NCI-H1417 (cell line): Measurements from ENCODE around the gene TRO.

ENCODE experiments used
- DNase-seq, 3 experiments: peaks; one replicate each; lab custom pipeline; 2025; lab: John Stamatoyannopoulos, UW

Gene TRO

DNA sequence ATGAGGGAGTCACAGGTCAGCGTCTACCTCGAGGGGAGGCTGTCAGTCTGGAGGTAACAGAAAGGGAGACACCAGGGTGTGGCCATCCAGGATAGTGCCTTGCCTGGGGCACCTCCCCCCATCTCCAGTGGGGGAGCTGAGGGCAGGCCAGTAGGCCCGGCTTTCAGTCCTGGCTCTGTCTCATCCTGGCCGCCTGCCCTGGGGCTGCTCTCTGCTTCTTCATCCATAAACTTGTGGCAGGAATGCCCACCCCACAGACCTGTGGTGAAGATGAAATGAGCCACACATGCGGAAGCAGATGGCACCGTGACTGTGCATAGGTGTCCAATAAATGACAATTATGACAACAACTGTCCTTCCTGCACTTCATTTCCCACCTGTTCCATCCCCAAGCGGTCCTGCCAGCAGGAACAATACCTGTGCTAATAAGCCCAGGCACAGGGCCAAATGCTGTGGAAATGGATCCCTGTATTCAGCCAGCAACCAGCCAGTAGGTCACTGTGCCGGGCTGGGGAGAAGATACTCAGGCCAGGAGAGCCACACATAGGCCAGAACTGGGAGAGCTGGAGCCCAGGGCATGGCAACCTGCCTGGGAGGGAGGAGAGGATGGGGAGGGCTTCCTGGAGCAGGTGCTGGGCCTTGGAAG lies 30.2 kb downstream of the TRO start:
- DNase-seq, result peak in 2 of 3 experiments; percentile 68 to 88

DNA sequence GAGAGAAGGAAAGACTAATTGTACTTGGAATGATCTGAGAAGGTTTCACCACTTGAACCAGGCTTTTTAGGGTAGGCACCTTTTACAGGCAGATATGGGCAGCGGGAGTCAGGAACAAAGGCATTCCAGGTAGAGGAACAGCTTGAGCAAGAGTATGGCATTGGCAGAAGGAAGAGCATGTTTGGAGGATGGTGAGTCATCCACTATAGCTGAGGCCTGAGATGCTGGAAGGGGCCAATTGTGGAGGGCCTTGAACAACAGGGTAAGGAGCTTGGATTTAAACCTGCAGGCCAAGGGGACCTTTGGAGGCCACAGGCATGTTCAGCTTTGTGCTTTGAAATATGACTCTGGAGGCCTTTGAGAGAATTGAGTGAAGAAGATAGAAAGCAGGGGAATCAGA lies 41.1 kb downstream of the TRO start:
- no peak for DNase-seq

DNA sequence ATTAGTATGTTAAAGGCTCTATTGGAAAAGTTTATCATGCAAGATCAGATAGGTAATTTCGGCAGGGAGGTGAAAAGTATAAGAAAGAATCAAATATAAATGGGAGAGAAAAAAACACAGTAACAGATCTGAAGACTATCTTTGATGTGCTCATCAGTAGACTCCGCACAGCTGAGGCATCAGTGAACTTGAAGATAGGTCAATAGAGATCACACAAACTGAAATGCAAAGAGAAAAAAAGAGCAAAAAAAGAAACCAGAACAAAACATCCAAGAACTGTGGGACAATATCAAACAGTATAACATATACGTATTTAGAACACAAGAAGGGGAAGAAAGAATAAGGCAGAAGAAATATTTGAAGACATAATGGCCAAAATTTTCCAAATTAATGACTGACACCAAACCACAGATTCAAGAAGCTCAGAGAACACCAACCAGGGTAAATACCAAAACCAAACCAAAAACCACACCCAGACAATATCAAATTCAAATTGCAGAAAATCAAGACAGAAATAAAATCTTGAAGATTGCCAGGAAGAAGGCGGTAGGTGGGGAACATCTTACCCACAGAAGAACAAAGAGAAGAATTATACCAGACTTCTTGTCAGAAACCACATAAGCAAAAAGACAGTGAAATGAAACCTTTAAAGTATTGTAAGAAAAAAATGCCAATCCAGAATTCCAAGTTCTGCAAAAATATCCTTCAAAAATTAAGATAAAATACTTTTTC lies 44.3 kb downstream of the TRO start:
- DNase-seq, result no peak

DNA sequence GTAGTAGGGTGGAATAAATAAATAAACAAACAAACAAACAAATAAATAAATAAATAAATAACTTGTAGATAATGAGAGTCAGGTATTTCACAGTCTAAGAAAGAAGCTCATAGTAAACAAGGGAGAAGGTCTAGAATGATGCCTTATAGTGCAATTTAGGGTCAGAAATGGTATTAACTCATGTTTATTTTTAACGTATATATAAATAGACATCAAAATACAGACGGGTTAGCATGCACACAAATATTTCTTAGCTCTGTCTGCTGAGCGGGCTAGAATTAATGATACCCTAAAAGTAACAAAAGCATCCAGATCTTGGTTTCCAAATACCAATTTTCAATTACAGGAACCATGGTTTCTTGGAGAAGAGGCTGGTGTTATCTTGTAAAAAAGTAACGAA lies 56.8 kb downstream of the TRO start:
- no peak for DNase-seq

DNA sequence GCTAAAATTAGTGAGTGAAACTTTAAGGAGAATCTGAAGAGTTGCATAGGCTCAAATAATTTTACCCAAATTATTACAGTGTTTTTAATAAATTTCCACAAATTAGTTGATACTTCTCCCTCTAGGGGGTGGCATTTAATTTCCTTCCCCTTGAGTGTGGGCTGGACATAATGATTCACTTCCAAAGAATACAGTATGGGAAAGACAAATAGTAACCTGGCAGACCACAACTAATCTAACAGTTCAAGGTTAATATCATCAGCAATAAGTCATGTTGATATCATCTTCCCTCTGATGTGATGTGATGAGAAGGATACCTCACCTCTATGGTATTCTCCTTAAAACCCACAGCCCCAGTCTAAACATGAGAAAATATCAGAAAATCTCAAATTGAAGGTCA lies 57.8 kb downstream of the TRO start:
- no peak for DNase-seq

DNA sequence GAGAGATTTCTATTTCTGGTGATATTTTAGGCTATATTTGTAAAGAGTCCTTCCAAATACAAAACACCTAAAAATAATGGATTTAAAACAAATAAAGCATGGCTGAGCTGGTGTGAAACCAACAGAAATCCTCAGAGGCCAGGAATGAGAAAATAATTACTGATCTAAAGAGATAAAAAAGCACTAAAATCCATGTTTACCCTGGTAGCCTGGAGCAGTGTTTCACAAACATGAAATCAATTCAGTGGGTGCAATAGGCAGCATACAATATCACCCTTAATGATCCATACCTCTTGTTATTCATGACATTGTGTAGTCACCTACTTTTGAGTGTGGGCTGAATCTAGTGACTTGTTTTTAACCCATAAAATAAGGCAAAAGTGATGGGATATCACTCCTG lies 58.8 kb downstream of the TRO start:
- DNase-seq, result no peak

DNA sequence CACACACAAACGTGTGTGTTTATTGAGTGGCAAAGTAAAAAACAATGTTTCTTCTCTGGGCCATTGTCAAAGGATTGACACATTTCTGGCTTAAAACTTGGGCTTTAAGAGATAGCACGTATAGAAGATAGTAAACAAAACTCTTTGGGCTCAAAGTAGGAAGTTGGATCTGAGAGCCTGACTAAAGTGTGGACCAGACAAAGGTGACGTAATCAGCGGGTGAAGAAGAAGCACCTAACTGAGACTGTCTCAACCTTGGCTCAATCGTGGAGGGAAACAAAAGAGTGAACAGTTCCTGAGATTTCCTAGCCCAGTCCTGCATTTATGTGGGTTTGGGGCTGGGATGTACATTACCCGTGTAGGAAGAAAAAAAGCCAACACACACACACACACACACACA lies 59.7 kb downstream of the TRO start:
- no peak for DNase-seq
